HepG2 (cell line): ENCODE data around the gene SMO. TPM values are rescaled to one million over a fixed set of nuclear protein-coding genes. Genes with fewer than 3 reads are reported as not detected.
A peak's percentile ranks its signal among the peaks of the same experiment; 100 is the strongest.

Experiments
- ATAC-seq: fragments of 200-7000 bp; cut with Tn5 transposase; 3 replicates; pipeline ENCODE4 v1.9.1; 2020; ENCODE audit warnings: mild to moderate bottlenecking, moderate library complexity
- BruUV-seq: library from RNA; stranded (reverse); fragments of 400-500 nt; replicated peaks from 2 replicates; lab custom pipeline; 2021; lab: Mats Ljungman, UMichigan
- CTCF ChIA-PET: fragments of 300-600 bp; formaldehyde crosslinking; extraction: SDS; loops from one replicate; lab custom pipeline; 2021; ENCODE audit warnings: low total read pairs, inconsistent platforms, low intra/inter-chr PET ratio; lab: Yijun Ruan, JAX
- POLR2A ChIA-PET: fragments of 350-600 bp; sonication (Branson Sonifier 250); formaldehyde crosslinking; loops from one replicate; lab custom pipeline; 2020; ENCODE audit warnings: antibody characterized with exemption, inconsistent platforms; lab: Yijun Ruan, JAX
- DNase-seq: peaks from one replicate; pipeline ENCODE4 v3.0.0-alpha.2; 2015; ENCODE audit warnings: low spot score
- FAIRE-seq: peaks from 3 replicates; lab custom pipeline; 2011; peaks lifted over from hg19 to GRCh38; lab: Jason Lieb, UNC
- H2AFZ ChIP-seq: one replicate; pipeline ENCODE4 v1.6.1; 2011; ENCODE audit warnings: low read length, inconsistent platforms
- H3K27ac ChIP-seq: fragments of 300-600 bp; 3 replicates; pipeline ENCODE4 v1.8.0; 2011; ENCODE audit warnings: mixed run types, mild to moderate bottlenecking, mixed read lengths, low read length, inconsistent platforms; ENCODE audit not compliant: insufficient read depth; ENCODE audit errors: extremely low read length
- H3K27me3 ChIP-seq, 2 experiments: fragments of 200-600 bp in 1 of 2; 2 replicates in 1 of 2; 3 replicates in 1 of 2; pipeline versions ENCODE4 v1.6.0 to v1.8.0; 2011; ENCODE audit warnings: low read length in 2 of 2, mild to moderate bottlenecking in 2 of 2, moderate library complexity in 2 of 2, inconsistent platforms in 1 of 2; ENCODE audit not compliant: insufficient read depth in 2 of 2, control insufficient read depth in 1 of 2
- H3K36me3 ChIP-seq, 2 experiments: fragments of 200-600 bp in 1 of 2; replicated peaks in 1 of 2; 2 replicates in 1 of 2; 3 replicates in 1 of 2; pipeline versions ENCODE4 v1.5.1 to v1.8.0; 2011; ENCODE audit warnings: low read length in 2 of 2, inconsistent platforms in 1 of 2; ENCODE audit not compliant: insufficient read depth in 2 of 2, control insufficient read depth in 1 of 2
- H3K4me1 ChIP-seq: 2 replicates; pipeline ENCODE4 v1.5.1; 2012; ENCODE audit warnings: low read length, inconsistent platforms; ENCODE audit not compliant: insufficient read depth
- H3K4me2 ChIP-seq: 2 replicates; pipeline ENCODE4 v1.6.0; 2011; ENCODE audit warnings: low read depth, low read length, inconsistent platforms
- H3K4me3 ChIP-seq, 3 experiments: fragments of 200-600 bp in 1 of 3; sonication (generic), shearing (Covaris generic) in 1 of 3; replicated peaks in 1 of 3; 2 replicates each; pipeline ENCODE4 v1.5.1; 2011 to 2016; ENCODE audit warnings: low read length in 3 of 3, inconsistent platforms in 2 of 3, low read depth in 2 of 3, mild to moderate bottlenecking in 2 of 3, control low read depth in 1 of 3, mixed read lengths in 1 of 3; ENCODE audit not compliant: insufficient read depth in 1 of 3
- H3K79me2 ChIP-seq: one replicate; pipeline ENCODE4 v1.6.1; 2011; ENCODE audit warnings: low read length, inconsistent platforms; ENCODE audit not compliant: insufficient read depth
- H3K9ac ChIP-seq: 2 replicates; pipeline ENCODE4 v1.6.0; 2011; ENCODE audit warnings: mild to moderate bottlenecking, low read depth, low read length, inconsistent platforms; ENCODE audit not compliant: insufficient read depth
- H3K9me3 ChIP-seq: 2 replicates; pipeline ENCODE4 v1.5.1; 2012; ENCODE audit warnings: mild to moderate bottlenecking, low read length
- H4K20me1 ChIP-seq: 2 replicates; pipeline ENCODE4 v1.6.0; 2011; ENCODE audit warnings: inconsistent platforms, mild to moderate bottlenecking, low read length, moderate library complexity; ENCODE audit not compliant: insufficient read depth
- MXD1 ChIP-seq: sonication (generic); formaldehyde crosslinking; IDR thresholded peaks from 2 replicates; pipeline ENCODE4 v1.4.0; 2020; ENCODE audit warnings: mild to moderate bottlenecking, missing genetic modification reagents
- NFIB ChIP-seq: sonication (generic); formaldehyde crosslinking; IDR thresholded peaks from 2 replicates; pipeline ENCODE4 v1.9.0; 2021; ENCODE audit warnings: missing genetic modification reagents, mild to moderate bottlenecking, borderline replicate concordance
- NONO ChIP-seq, 2 experiments: fragments of 450-650 bp in 1 of 2; sonication (generic) in 1 of 2; formaldehyde crosslinking in 1 of 2; IDR thresholded peaks in 1 of 2; conservative IDR thresholded peaks in 1 of 2; 2 replicates each; pipeline versions ENCODE4 v1.6.1 to v1.8.0; 2017 to 2022; ENCODE audit warnings: mild to moderate bottlenecking in 1 of 2, missing genetic modification reagents in 1 of 2, moderate library complexity in 1 of 2
- RBM22 ChIP-seq: fragments of 200-400 bp; formaldehyde crosslinking; optimal IDR thresholded peaks from 2 replicates; pipeline ENCODE3; 2017; ENCODE audit warnings: mild to moderate bottlenecking, low read length, moderate library complexity
- SRSF4 ChIP-seq: fragments of 200-400 bp; formaldehyde crosslinking; IDR thresholded peaks from one replicate; pipeline ENCODE4 v1.6.1; 2018; ENCODE audit warnings: mild to moderate bottlenecking, low read depth, low read length, moderate library complexity; ENCODE audit not compliant: poor library complexity, severe bottlenecking
- ZXDC ChIP-seq: sonication (generic); formaldehyde crosslinking; IDR thresholded peaks from 2 replicates; pipeline ENCODE4 v1.5.0; 2020; ENCODE audit warnings: mild to moderate bottlenecking, missing genetic modification reagents
- WGBS: methylation state at CpG from one replicate; pipeline ENCODE4 v1.1.6; 2017; ENCODE audit warnings: low lambda C conversion rate; 5-methylcytosine and 5-hydroxymethylcytosine counted together
- in situ Hi-C: cut with HindIII; loops from 2 replicates; pipeline ENCODE4 v1.10.0; 2017; ENCODE audit warnings: low pct_unique_long_range_greater_than_20kb; ENCODE audit not compliant: extremely low pct_ligation_motif_present
- intact Hi-C: fragments of 100-400 bp; cut with micrococcal nuclease; formaldehyde crosslinking; loops from one replicate; pipeline ENCODE4 v1.10.0; 2022; ENCODE audit not compliant: unreplicated experiment
- polyA plus RNA-seq, 8 experiments: library from polyadenylated mRNA; depleted of rRNA in 3 of 8; stranded (reverse) in 7 of 8; unstranded in 1 of 8; fragments of >200 nt; fragmentation: Illumina TruSeq in 4 of 8; extraction: Trizol in 4 of 8; gene quantifications; 2 replicates each; pipeline versions ENCODE4 v1.2.1 to v1.2.3, GENCODE V29; 2011 to 2016; ENCODE audit warnings: low read depth in 4 of 8, missing spikeins in 1 of 8, mixed read lengths in 1 of 8; ENCODE audit not compliant: insufficient read depth in 1 of 8
- total RNA-seq, 5 experiments: library from RNA; depleted of rRNA; stranded (reverse); fragments of >200 nt; fragmentation: Illumina TruSeq; extraction: Trizol; gene quantifications; 2 replicates each; pipeline ENCODE4 v1.2.3, GENCODE V29; 2016; ENCODE audit warnings: low read depth in 1 of 5
- TF ChIP-seq, protein P1 (sequence below): sonication (generic); formaldehyde crosslinking; IDR thresholded peaks from 2 replicates; pipeline ENCODE4 v1.5.0; 2020; ENCODE audit warnings: mild to moderate bottlenecking, missing genetic modification reagents, moderate library complexity

SMO gene
- total and polyA plus RNA-seq, 2 of the 13 experiments (the other 11 are each of a cell fraction or from before 2014, with no cell fraction given) = 23.8 to 32.3 TPM

DNA sequence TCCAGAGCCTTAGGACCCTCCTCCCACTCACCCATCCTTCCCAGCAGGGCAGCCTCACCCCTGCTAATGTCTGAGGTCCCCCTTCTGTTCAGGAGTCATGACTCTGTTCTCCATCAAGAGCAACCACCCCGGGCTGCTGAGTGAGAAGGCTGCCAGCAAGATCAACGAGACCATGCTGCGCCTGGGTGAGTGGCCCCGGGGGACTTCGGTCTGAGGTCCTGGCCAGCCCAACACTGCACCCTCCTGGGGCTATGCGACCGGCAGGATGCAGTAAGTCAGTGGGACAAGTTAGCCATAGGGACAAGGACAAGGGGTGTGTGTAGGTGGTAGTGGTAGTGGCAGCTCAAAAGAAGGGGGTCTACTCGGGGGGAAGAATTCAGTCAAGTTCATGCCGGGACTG is 20.2 kb downstream of the SMO start:
- no peak for TF ChIP-seq NFIB
- TF ChIP-seq, protein P1, sequence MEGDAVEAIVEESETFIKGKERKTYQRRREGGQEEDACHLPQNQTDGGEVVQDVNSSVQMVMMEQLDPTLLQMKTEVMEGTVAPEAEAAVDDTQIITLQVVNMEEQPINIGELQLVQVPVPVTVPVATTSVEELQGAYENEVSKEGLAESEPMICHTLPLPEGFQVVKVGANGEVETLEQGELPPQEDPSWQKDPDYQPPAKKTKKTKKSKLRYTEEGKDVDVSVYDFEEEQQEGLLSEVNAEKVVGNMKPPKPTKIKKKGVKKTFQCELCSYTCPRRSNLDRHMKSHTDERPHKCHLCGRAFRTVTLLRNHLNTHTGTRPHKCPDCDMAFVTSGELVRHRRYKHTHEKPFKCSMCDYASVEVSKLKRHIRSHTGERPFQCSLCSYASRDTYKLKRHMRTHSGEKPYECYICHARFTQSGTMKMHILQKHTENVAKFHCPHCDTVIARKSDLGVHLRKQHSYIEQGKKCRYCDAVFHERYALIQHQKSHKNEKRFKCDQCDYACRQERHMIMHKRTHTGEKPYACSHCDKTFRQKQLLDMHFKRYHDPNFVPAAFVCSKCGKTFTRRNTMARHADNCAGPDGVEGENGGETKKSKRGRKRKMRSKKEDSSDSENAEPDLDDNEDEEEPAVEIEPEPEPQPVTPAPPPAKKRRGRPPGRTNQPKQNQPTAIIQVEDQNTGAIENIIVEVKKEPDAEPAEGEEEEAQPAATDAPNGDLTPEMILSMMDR (CRISPR knock-in tag) = peak; percentile 12; the same call in 1 of the 2 replicates
- no peak overlapping the region for H3K4me3 ChIP-seq
- no peak overlapping the region for H3K9ac ChIP-seq
- BruUV-seq = no TSS peak
- no peak overlapping the region for H2AFZ ChIP-seq
- CTCF ChIA-PET = interaction anchor here (5.1 kb wide), 1 partner anchor 44 kb away, joined by 50 read pairs; no protein-coding TSS in a partner anchor
- H3K4me1 ChIP-seq = peaks cover 2% of the 10 kb centered on the region
- POLR2A ChIA-PET = no interaction called here
- no peak overlapping the region for H3K27ac ChIP-seq
- peaks cover 27 to 48% of the 10 kb centered on the region in 2 experiments; a peak in 4 of 5 replicates for H3K36me3 ChIP-seq
- FAIRE-seq = no peak
- no peaks in the 10 kb centered on the region for H3K9me3 ChIP-seq
- H3K27me3 ChIP-seq = no peaks in the 10 kb centered on the region
- intact Hi-C loops = no loop called here
- H3K4me2 ChIP-seq = no peak overlapping the region
- no peaks in the 10 kb centered on the region for H3K79me2 ChIP-seq
- H4K20me1 ChIP-seq = no peaks in the 10 kb centered on the region; the same call in 1 of the 2 replicates
- 74% methylated on average over 7 of the region's 9 CpGs for WGBS
- peak; percentile 10; the same call in 1 of the 3 replicates for ATAC-seq
- DNase-seq = no peak
- in situ Hi-C loops = no loop called here

GRCh38 chr7:129209067-129209926 is 20.9 kb downstream of the SMO start:
- ATAC-seq (no peak), DNase-seq (no peak), FAIRE-seq (no peak)
- intact Hi-C loops = no loop called here
- ChIA-PET POLR2A (no interaction called here), CTCF (interaction anchor here (5.1 kb wide), 1 partner anchor 45 kb away, joined by 50 read pairs; no protein-coding TSS in a partner anchor)
- BruUV-seq = no TSS peak
- peaks cover 27 to 48% of the 10 kb centered on the region in 2 experiments; a peak in 4 of 5 replicates for H3K36me3 ChIP-seq
- H3K4me3 ChIP-seq = no peak overlapping the region
- H3K9me3 ChIP-seq = no peaks in the 10 kb centered on the region
- no peak overlapping the region for H3K27ac ChIP-seq
- no peak overlapping the region for H2AFZ ChIP-seq
- peaks cover 8% of the 10 kb centered on the region for H3K4me1 ChIP-seq
- no peaks in the 10 kb centered on the region; the same call in 1 of the 2 replicates for H4K20me1 ChIP-seq
- no peaks in the 10 kb centered on the region for H3K27me3 ChIP-seq
- in situ Hi-C loops = no loop called here
- H3K4me2 ChIP-seq = no peak overlapping the region
- H3K79me2 ChIP-seq = no peaks in the 10 kb centered on the region
- WGBS = 94% methylated on average over 13 of the region's 15 CpGs
- H3K9ac ChIP-seq = no peak overlapping the region
- TF ChIP-seq RBM22 (no peak), ZXDC (no peak), SRSF4 (no peak), NONO (IDR thresholded peaks at IDR 0.05) (no peak), NONO (CRISPR knock-in tag; conservative IDR thresholded peaks at IDR 0.05) (no peak), MXD1 (CRISPR knock-in tag) (no peak)
- TF ChIP-seq, protein P1 (CRISPR knock-in tag) = no peak
